OCI-M2 (cell line): Measurements from ENCODE around the gene SLC5A3.

ENCODE experiments used
- DNase-seq: peaks from one replicate; lab custom pipeline; 2025; ENCODE audit not compliant: unreplicated experiment; lab: John Stamatoyannopoulos, UW

Gene SLC5A3

DNA sequence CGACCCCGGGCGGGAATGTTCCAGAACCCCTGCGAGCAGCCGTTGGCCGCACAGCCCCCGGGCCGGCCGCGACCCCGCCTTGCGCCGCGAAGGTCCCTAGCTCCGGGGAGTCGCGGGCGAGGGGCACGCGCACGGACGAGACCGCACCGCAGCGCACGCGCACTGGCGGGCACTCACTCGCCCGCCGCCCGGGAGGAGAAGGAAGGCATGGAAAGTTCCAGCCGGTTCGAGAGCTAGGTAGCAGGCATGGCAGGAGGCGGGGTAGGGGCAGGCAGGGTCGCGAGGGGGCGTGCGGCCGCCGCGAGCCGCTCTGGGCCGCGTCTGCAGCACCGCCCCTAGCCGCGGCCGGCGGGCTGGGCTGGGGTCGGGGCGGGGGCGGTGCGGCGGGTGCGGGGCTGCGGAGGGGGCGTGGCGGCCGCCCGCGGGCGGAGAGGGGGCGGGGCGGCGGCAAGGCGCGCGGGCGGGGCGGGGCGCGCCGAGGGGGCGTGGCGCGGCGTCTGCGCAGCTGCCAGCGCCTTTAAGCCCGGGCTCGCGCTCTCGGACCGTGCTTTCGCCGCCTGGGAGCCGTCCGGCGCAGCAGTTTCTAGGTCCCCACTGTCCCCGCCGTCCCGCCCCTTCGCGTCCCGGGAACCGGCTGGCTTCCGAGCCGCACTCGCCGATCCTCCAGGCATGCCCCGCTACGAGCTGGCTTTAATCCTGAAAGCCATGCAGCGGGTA lies at the start of gene SLC5A3, which contains the start of gene MRPS6:
Gene SLC5A3, plus strand, starts transcription at position 547 of the 717 bp plus-strand sequence. CDS start 21,621 bp downstream, outside the sequence.
Gene MRPS6, plus strand, starts transcription at position 547 of the 717 bp plus-strand sequence. Its CDS starts 123 bp downstream, at position 670.
- peak; percentile 49 for DNase-seq

DNA sequence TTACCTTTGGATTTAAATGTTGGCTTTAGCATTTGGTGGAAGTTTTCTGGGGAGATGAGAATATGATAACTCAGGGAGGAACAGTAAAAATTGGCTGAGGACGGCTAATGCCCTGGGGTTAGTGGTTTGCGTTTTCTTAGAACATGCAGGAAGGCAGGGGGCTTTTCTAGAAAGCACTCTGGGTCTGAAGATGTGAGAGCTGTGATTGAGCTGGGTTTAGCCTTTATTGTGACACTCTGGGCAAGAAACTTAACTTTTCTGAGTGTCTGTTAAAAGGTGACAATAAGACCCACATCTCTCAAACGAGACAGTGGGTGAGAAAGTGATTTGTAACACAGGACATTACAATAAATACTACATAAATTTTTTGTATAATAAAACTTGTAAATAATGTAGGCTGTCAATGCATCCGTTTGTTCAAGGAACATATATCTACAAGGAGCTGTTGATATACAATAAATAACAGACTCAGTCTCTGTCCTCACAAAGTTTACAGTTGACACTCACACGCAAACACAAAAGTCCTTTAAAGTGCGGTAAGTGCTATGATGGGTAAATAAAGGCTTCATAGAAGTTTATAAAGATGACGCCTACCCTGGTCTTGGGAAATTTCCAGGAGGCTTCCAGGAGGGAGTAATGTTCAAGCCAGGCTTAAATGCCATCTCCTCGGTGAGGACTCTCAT lies 49.5 kb upstream of the SLC5A3 start:
- DNase-seq: no peak

DNA sequence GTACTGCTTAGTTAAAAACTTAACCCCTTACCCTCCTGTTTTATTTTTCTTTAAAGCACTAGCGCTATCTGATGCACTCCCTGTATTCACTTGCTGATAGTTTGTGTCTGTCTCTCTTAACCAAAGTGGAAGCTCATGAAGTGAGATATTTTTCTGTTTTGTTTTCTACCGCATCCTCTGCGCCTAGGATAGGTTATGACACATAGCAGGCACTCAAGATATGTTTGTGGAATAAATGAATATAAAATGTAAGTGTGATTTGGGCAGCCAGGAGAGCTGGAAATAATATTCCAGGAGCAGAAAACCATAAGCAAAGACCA lies 49.0 kb upstream of the SLC5A3 start:
- DNase-seq: no peak

DNA sequence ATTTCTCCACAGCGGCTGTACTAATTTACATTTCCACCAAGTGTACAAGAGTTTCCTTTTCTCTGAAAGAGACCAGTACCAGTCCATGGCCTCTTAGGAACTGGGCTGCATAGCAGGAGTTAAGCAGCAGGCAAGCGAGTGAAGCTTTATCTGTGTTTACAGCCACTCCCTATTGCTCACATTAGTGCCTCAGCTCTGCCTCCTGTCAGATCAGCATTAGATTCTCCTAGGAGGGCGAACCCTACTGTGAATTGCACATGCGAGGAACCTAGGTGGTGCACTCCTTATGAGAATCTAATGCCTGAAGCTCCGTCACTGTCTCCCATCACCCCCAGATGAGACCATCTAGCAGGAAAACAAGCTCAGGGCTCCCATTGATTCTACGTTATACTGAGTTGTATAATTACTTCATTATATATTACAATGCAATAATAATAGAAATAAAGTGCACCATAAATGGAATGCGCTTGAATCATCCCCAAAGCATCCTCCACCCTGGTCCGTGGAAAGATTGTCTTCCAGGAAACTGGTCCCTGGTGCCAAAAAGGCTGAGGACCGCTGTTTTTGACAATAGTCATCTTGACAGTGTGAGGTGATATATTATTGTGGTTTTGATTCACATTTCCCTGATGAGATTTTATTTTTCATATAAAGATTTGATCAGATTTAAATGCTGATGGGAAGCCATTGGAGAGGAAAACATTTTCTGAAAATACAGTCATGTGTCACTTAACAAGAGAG lies 45.5 kb upstream of the SLC5A3 start:
- no peak for DNase-seq

DNA sequence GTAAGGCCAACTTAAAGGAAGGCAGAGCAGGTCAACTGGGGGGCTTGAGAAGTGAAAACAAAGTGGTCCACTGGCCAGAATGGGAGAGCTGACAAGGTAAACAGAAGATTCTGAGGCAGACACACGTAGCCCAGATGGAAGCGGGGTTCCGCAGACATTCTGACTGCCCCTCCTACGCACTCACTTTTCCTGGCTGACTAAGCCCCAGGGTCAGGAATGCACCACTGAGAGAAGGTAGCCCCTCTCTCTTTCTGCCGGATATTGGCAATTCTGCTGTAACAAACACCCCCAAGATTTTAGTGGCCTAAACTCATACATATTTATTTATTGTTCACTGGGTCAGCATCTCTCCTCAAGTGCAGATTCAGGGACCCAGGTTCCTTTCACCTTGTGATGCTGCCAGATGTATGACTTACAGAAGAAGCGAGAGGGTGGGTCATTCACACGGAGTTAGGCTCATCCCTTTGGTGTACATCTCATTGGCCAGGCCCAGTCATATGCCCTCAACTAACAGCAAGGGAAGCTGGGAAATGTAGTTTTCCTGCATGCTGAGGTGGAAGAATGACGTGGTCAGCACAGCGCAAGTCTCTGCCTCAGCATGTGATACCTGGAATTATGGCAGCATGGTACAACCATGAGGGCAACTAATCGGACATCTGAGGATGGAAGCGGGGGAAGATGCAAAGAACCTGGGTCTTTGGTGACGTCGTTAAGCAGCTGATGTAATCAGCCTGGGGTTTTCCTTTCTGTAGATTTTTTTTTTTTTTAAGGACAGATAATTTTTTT lies 43.4 kb upstream of the SLC5A3 start:
- DNase-seq: no peak

DNA sequence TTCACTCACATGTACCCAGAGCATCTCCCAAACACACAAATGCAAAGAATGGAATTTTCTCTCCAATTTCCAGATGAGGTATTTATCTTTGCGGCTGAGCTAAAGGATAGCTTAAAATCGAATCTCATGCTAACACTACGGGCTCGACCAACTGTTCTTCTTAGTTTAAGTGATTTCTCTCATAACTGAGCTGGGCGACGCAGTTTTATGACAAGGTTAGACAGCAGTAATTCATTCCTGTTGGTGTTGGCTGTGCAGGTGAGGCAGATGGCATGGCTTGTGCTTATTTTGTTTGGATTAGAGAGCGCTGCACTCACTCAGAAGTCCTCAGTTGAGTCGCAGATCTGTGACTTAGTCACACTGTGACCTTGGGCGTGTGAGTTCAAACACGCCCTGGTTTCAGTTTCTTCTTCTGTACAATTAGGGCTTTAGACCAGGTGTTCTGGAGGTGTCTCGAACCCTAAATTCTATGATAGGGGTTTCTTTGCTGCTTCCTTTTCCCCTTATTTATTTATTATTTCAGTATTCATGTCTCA lies 41.5 kb upstream of the SLC5A3 start:
- DNase-seq: no peak

DNA sequence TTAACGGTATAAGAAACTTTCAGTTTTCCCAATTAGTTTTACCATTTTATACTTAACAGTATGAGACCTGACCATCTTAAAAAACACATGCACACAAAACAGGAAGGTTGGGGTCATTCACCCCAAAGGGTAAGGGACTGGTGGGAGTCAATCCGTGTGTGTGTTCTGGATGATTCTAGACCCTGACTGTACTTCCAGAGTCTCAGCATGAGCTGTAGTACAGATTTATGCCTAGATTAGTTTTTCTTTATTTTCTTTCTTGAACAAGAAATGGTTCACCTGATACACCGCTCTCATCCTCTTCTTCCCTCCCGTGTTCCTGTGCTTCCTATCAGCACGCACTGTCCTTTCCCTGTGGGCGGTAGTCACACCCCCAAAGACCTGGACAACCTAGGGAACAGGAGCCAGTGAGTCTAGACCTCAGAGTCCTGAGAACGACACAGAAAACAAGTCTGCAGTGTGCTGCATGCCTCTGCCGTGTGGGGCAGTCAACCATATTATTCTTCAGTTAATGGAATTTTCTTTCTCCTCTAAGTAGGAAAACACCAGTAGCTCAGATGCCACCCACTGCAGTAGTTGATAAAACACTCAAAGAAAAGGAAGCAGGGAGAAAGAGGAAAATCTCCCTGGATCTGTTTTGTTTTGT lies 38.9 kb upstream of the SLC5A3 start:
- no peak for DNase-seq

DNA sequence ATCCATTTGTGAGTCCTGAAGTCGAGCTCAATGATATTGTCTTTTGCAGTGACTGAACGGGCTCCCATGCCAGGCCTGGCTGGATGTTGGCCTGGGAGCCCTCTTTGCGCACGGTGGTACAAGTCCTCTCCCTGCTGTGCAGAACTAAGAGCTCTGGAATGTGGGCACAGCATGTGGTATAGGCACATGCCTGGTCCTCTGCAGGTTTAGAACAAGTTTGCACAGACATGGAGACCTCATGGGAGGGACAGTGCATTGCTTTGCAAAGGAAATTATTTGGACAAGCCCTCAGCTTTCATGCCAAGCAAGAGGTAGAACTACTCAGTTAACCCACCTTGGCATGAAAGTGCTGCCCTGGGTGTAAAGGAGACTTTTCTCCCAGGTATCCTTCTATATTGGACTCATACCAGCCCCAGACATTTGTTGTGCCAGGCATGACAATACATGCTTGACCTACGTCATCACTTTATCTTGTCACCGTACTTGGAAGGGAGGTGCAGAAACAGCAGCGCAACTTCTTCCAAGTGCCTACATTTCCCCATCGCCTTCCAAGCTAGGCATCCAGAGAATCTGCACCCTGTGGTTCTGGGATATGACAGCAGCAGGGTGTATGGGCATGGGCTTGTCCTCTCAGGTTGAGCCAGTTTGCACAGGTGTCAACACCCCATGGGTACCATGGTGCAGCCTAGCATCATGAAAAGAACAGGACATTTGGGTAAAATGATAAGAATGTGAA lies 37.6 kb upstream of the SLC5A3 start:
- no peak for DNase-seq

DNA sequence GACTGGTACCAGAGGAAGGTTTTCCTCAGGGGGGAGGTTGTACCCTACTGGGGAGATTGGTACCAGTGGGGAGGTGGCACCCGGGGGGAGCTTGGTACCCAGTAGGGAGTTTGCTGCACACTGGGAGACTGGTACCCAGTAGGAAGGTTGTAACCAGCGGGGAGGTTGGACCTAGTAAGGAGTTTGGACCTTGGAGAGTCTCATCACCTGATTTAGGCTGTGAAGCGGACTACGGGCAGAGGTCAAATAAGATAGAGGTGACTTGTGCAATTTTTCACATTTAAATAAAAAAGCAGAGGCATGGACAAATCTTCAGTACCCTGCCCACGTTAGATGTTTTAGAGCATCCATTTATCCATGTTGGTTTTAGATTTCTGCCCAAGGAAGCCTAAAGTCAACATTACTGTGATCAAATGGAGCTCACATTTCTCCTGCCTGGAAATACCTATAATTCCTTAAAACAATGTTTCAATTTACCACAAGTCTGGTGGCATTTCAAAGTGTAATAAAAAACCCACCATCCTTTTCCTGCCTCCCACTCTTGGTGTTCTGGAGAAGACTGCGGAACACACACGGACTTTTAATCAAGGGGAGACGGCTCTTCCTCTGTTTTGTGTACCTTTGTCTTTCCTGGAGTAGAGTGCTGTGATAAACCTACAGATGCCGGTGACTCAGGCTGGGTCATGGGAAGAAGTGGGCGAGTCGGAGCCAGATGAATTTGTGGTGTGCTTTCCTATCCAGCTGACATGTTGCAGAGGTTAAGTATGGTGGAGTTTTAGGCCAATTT lies 36.2 kb upstream of the SLC5A3 start:
- DNase-seq: no peak

DNA sequence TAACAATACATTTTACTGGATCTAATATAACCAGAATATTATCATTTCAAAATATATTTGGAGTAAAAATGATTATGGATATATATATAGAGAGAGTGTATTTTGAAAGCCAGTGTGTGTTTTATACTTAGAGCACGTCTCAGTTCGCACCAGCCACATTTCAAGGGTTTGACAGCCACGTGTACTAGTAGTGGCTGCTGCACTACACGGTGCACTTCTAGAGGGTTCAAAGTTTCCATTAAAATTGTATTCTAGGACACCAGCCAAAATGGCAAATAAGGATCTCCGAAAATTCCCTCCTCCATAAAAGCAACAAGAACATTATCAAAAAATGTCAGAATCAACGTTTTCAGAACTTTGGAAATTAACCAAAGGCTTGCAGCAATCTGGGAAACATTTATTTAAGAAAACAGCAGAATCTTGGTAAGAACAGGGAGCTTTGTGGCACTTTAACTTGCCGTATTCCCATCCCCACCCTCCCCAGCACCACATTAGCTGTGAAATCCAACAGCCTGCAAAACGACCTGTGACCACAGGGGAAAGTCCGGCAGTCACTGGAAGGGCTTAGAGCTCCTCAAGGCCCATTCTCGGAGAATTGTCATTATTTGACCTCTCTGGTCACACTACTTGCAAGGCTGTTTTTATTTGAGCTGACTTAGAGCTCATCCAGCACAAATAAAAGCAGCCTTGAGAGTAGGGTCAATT lies 33.5 kb upstream of the SLC5A3 start:
- DNase-seq: no peak

DNA sequence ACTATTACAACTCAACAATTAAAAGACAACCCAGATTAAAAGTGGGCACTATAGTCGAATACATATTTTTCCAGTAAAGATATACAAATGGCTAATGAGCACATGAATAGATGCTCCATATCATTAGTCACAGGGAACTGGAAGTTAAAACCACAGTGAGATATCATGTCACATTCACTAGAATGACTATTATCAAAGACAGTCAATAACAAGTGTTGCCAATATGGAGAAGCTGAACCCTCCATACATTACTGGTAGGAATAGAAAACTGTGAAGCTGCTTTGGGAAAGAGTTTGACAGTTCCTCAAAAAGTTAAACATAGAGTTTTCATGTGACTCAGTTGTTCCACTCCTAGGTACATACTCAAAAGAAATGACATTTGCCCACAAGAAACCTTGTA lies 30.6 kb upstream of the SLC5A3 start:
- no peak for DNase-seq

DNA sequence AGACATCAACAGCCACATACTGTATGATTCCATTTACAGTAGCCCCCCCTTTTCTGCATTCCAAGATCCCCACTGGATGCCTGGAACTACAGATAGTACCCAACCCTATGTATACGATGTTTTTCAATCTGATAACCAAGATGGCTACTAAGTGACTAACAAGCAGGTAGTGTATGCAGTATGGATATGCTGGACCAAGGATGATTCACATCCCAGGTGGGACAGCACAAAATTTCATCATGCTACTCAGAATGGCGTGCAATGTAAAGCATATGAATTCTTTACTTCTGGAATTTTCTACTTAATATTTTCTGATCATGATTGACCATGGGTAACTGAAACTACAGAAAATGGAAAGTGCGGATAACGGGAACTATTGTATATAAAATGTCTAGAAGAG lies 30.0 kb upstream of the SLC5A3 start:
- DNase-seq: no peak

DNA sequence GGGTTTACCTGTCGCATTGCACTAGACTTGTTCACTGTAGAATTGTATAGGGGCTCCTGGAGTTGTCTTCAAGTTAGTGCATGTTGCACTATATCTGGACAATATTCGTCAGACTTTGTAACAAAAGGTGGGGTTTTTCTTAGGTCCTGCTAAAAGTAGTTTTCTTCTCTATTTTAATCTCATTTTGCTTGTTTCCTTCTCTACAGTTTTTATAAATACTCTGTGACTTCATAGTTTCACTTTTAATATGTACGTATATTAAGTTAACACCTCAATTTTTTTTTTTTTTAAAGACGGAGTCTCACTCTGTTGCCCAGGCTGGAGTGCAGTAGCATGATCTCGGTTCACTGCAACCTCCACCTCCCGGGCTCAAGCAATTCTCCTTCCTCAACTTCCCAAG lies 26.5 kb upstream of the SLC5A3 start:
- DNase-seq: no peak

DNA sequence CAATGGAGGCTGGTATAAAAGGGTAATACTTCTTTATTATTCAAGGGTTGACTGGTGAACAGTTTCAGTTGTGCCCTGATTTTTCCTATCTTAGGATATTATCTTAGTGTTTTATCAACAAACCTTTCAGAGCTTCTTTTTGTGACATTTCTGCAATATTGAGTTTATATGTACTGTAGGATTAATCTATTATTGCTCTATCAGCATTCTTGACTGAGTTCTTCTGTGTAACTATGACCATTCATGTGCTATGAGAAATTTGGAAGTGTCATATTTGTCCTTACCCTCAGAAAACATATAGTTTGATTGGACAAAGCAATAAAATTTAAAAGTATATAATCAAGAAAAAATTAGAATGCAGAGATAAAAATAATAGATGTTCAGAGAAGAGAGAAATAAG lies 25.5 kb upstream of the SLC5A3 start:
- no peak for DNase-seq

DNA sequence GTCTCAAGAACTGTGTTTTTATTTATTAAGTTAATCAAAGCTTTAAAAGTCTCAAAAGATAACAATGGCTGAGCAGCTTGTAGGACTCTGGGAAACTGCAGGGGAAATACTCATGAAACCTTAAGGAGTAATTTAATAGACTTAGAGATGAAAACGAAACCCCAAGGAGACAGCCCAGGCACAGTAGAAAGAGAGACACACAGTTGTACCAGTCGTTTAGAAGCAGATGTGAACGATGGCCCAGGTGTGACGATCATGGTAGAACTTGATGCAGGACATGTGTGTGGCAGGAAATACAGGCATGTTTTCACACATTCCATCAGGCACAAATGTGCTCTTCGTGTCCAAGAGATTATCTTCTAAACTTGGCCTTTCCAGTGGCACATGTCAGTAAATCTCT lies 21.2 kb upstream of the SLC5A3 start:
- no peak for DNase-seq

DNA sequence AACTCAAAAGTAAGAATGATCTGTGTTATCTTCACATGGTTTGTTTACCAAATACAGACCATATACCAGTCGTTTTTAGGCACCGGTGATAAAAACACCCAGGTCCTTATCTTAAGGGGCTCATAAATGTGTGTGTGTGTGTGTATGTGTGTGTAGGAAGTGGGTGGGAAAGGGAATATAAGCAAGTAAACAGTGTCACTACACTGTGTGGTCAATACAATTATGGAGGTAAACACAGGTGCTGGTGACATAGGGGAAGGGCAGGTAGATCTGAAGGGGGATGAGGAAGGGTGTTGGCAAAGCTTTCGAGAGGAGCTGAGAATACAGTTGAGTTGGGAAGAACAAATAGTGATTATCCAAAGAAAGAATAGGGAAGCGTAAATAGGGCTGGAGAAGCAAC lies 19.1 kb upstream of the SLC5A3 start:
- no peak for DNase-seq

DNA sequence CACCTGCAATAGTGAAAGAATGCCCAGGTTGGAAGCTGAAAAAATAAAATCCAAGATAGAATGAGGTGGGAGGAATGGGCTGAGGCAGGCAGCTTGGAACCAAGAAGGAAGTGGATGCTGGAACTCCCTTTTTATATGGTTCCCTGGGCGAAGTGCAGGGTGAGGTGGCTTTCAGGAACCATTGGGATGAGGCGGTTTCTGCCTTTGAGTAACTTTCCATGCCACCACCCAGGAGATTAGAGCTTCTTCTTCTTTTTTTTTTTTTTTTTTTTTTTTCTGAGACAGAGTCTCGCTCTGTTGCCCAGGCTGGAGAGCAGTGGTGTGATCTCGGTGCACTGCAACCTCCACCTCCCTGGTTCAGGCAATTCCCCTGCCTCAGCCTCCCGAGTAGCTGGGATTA lies 17.8 kb upstream of the SLC5A3 start:
- no peak for DNase-seq

DNA sequence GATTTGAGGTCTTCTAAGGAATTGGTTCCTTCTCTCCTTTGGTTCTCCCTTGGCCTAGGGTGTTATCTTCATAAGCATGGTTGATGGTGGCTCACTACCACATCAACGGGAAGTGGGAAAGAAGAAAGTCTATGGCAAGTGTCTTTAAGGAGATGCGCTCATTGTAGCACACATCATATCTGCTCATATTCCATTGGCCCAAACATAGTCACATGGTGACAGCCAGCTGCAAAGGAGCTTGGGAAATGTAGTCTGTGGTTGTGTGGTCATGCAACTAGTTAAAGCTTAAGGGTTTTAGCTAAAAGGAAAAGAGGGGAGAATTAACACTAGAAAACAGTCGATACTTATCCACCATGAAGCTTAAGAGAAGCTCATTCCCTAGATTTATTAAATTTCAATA lies 11.4 kb upstream of the SLC5A3 start:
- no peak for DNase-seq

DNA sequence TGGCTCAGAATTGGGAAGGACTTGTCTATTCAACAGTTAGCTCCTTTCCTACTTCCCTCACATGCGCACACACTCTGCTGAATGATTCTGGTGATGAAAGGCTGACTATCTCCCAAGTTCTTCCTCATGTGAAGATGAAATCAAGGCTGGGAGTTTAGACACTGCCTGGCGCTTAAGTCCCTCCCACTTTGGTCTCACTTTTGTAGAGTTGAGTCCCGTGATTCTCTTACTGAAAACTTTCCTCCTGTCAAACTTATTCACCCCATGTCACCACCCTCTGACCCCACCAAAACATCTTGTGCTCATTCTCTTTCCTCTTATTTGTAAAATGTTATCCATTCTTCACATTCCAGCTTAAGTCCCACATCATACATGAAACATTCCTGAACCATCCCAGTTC lies 8.4 kb upstream of the SLC5A3 start:
- DNase-seq: no peak
